SIG-M5 treated with dmso at 0.1 percent for 504 hours (cell line): Measurements from ENCODE around the gene TAPT1.
"Not testable (repeated sequence)": the region's sequence is repeated elsewhere in the genome, so short reads cannot be mapped to it uniquely, and the experiment has no call there.

ENCODE experiments used
- DNase-seq: peaks from one replicate; lab custom pipeline; 2025; ENCODE audit not compliant: unreplicated experiment; lab: John Stamatoyannopoulos, UW

Gene TAPT1

GRCh38 chr4:16217300-16218051 is 8.8 kb downstream of the TAPT1 start:
- DNase-seq: peak; percentile 33

GRCh38 chr4:16213121-16213520 is 13.2 kb downstream of the TAPT1 start:
- no peak for DNase-seq

DNA sequence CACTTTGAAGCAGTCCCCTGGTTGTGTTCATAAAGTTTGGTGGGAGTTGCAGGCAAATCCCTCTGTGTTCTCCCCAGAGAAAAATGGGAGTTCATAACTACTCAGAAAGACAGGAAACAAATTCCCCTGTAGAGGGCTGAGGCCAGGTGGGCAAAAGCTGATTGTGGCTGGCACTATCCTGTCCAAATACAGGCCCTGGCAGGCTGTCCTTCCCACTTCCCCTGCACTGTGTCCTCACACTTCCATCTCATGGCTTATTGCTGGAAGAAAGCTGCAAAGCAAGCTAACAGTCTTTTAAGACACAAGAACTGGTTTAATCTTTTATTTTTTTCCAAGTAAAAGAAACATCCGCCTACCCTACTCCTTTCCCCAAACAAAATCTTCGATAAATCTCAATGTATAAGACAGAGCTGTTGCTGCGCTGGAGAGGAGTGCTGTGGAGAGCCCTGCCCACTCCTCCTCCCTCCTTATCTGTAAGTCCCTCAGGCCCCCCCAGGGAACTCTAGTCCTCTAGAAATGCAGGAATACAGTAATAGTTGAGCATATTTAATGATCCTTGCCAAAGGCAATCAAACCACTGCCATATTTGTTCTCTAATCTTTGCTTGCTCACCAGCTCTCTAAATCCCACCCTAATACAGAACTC is 14.0 kb downstream of the TAPT1 start:
- no peak for DNase-seq

DNA sequence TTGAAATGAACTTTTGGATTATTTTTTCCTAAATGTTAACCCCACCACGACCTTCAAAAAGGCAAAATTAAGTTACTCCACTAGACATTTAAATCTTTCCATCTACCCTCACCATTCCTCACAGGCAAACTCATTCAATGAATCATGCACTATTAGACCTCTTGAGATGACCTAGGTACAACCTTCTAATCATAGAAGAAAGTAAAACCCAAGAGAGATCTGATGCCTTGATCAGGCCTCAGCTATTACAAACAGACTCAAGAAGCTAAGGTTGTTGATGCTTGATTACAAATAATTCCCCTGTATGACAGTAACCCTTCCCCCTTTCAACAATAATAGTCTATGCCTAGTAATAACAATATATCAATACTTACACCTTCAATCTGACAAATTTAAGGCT is 18.9 kb downstream of the TAPT1 start:
- DNase-seq: no peak

DNA sequence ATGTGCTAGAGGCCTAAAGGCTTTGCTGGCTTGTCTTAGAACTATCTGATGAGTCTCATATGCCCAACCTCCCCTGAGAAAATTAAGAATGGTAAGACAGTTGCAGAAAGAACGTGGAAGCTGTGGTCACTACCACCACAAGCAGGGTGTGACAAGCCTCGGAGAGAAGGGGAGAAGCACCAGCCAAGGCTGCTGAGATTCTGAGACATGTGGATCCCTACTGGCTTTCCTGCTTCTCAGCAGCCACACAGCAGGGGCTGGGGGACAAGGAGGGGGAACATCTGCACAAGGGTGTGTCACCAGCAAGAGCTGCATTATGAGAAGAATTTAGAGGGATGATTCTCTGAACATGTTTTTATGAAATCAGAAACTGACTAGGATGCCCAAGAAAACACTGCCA is 19.4 kb downstream of the TAPT1 start:
- no peak for DNase-seq

- DNase-seq: no peak
Measured at GRCh38 chr4:16206301-16206700, 20.0 kb downstream of the TAPT1 start.

GRCh38 chr4:16205298-16206164 is 20.7 kb downstream of the TAPT1 start:
- DNase-seq: peak; percentile 22

DNA sequence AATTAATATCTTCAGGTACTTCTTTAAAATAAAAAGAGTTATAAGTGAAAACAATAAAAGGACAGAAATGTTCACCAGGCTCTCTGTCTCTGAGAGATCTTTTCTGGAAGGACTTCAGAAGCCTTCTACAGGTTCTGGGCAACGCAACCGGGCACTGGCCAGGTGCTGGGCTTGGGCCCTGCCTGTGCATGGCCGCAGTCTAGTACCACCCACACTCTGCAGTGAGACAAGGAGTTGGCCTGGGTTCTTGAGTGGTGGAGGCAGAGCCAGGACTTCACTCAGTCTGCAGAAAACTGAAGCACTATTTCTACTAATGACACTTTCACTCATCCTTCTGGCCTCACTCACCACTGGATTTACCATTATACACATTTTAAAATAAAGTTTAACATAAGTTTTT is 21.8 kb downstream of the TAPT1 start:
- DNase-seq: no peak

- DNase-seq: no peak
Measured at GRCh38 chr4:16203083-16203482, 23.2 kb downstream of the TAPT1 start.

- no peak for DNase-seq
Measured at GRCh38 chr4:16202598-16202997, 23.7 kb downstream of the TAPT1 start.

- DNase-seq: peak; percentile 7
Measured at GRCh38 chr4:16199093-16199492, 27.2 kb downstream of the TAPT1 start.

DNA sequence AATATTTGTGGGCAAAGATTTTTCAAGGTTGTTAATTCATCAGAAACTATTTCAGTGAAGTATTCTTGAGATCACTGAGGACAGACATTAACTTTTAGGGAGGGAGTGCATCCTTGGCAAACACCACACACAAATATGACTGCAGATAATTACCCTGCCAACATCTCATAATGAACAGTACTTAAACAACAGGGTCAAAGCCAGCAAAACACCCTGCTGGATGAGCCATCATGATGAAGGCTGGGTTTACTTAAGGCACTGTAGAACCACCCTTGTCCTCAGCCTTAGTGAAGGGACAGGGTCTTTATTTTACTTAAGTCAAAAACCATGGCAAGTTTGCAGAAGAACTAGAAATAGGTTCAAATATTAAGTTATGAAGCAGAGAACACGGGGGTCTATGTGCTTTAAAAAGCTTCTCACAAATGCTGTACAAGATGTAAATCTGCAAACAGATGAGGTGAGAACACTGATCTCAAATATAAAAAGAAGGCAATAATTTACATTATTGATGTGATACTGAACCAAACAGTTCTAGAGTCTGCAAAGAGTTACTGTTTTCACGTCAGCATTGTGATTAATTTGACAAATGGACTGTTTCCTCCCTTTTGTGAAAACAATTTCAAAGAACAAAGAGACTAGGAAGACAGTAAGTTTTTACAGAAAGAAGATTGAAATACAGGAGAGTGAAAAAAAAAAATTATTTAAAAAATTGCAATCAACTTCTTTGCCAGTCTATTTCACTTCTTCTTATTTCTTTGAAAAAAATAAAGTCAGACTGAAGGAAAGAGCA is 28.2 kb downstream of the TAPT1 start:
- DNase-seq: no peak

GRCh38 chr4:16196482-16197393 is 29.5 kb downstream of the TAPT1 start:
- DNase-seq: peak; percentile 78

DNA sequence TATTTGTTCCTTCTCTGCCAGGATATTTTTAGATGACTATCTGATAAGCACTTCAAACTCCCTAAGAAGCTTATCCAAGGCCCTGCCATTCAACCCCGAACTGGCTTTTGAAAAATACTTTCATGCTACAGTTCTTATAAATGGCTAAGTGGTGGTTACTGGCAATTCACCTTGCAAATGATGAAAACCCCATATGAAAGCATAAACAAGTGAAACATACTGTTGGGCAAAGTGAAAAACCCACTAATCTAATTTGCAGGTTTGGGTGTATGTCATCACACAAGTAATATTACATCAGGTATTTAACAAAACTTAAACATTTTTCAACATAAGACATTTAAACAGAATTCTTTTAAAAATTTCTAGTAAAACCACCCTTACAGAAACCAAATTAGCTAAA is 31.1 kb downstream of the TAPT1 start:
- DNase-seq: no peak

- not testable (repeated sequence) for DNase-seq
Measured at GRCh38 chr4:16194798-16195197, 31.5 kb downstream of the TAPT1 start.

DNA sequence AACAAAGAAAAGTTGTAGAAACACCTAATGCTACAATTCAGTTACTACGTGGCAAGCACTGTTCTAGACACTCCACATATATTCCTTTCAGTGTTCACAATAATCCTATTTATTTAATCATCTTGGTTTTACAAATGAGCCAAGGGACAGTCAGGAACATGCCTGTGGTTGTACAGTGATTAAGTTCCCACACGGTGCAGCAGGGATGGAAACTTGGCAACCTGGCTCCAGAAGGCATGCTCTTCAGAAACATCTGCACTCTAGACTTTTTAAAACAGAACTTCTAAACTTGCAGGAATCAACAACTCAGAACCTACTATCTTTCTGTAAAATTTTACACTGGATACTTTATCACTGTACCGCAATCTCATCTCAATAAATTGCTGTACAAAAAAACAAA is 32.1 kb downstream of the TAPT1 start:
- DNase-seq: no peak

- DNase-seq: no peak
Measured at GRCh38 chr4:16192631-16193518, 33.4 kb downstream of the TAPT1 start.

GRCh38 chr4:16192057-16192456 is 34.2 kb downstream of the TAPT1 start:
- DNase-seq: no peak

DNA sequence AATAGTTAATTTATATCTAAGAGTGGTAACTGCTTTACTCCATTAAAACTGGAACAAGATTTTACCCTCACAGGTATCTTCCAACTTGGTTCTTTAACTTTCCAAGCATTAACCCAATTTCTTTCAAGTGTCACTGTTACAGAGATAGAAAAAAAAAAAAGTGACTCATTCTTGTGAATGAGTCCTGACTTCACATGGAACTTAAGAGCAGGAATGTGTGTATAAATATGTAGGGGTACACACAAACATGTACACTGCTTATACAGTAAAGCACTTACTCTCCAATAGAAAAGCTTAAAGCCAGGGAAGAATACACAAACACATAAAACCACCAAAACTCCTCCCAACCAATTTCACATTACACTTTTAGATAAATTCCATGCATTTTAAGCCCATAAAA is 38.8 kb downstream of the TAPT1 start:
- no peak for DNase-seq
